Panc1 (cell line): Measurements from ENCODE around the gene MAT2B.

ENCODE experiments used
- CTCF ChIP-seq: fragments of 450-650 bp; IDR thresholded peaks from 2 replicates; pipeline ENCODE4 v1.5.1; 2017; ENCODE audit warnings: mild to moderate bottlenecking
- POLR2AphosphoS5 ChIP-seq: IDR thresholded peaks from 2 replicates; pipeline ENCODE4 v1.6.1; 2012; ENCODE audit warnings: mild to moderate bottlenecking, low read depth, low read length, moderate library complexity
- REST ChIP-seq, 2 experiments: IDR thresholded peaks; 2 replicates each; pipeline ENCODE4 v1.6.1; 2011 to 2012; ENCODE audit warnings: low read depth in 2 of 2, control low read depth in 1 of 2, low read length in 1 of 2, mild to moderate bottlenecking in 1 of 2, moderate library complexity in 1 of 2; ENCODE audit not compliant: insufficient read depth in 1 of 2
- SIN3A ChIP-seq: IDR thresholded peaks from 2 replicates; pipeline ENCODE4 v1.6.1; 2012; ENCODE audit warnings: low read depth, mild to moderate bottlenecking, low read length, moderate library complexity, borderline replicate concordance; ENCODE audit not compliant: insufficient read depth
- TCF7L2 ChIP-seq: IDR thresholded peaks from 2 replicates; pipeline ENCODE4 v1.6.1; 2011; ENCODE audit warnings: mild to moderate bottlenecking, low read depth, low read length, inconsistent platforms

- TF ChIP-seq POLR2AphosphoS5 (no peak), CTCF (no peak), SIN3A (no peak), REST (IDR thresholded peaks at IDR 0.05; ENCODE audit: insufficient read depth in 1 of 2, low read depth in 2 of 2, low read length in 1 of 2) (no peak), TCF7L2 (no peak)
Observed at GRCh38 chr5:163532171-163533084, 27.0 kb downstream of the MAT2B start.
